Heart right ventricle (tissue), 16 donors: ENCODE data around the gene REPS1. TPM values are rescaled to one million over a fixed set of nuclear protein-coding genes. Genes with fewer than 3 reads are reported as not detected.
A peak's percentile ranks its signal among the peaks of the same experiment; 100 is the strongest.

ENCODE experiments used
- ATAC-seq, 8 donors: fragments of 200-7000 bp; cut with Tn5 transposase; one replicate each; pipeline ENCODE4 v1.9.1; 2020; ENCODE audit warnings: mild to moderate bottlenecking in 8 of 8, moderate library complexity in 8 of 8, moderate number of reproducible peaks in 1 of 8
- DNase-seq, 2 donors: peaks; one replicate each; pipeline ENCODE4 v3.0.0-alpha.2; 2020
- H3K27ac ChIP-seq, 10 donors: fragments of 200-600 bp; sonication (generic) in 2 of 10; one replicate each; pipeline versions ENCODE4 v1.5.0 to v1.8.0; 2020 to 2022; ENCODE audit warnings: mild to moderate bottlenecking in 3 of 10
- H3K27me3 ChIP-seq, 7 donors: fragments of 200-600 bp; one replicate each; pipeline ENCODE4 v1.8.0; 2021 to 2022; ENCODE audit warnings: mild to moderate bottlenecking in 2 of 7
- H3K36me3 ChIP-seq, 9 donors: fragments of 200-600 bp; sonication (generic) in 1 of 9; one replicate each; pipeline versions ENCODE4 v1.5.0 to v1.8.0; 2020 to 2022; ENCODE audit warnings: mild to moderate bottlenecking in 2 of 9
- H3K4me1 ChIP-seq, 9 donors: fragments of 200-600 bp; sonication (generic) in 1 of 9; one replicate each; pipeline versions ENCODE4 v1.5.0 to v1.8.0; 2020 to 2022; ENCODE audit warnings: mild to moderate bottlenecking in 4 of 9
- H3K4me3 ChIP-seq, 10 donors: fragments of 200-600 bp; sonication (generic) in 2 of 10; one replicate each; pipeline versions ENCODE4 v1.5.0 to v1.8.0; 2020 to 2022; ENCODE audit warnings: mild to moderate bottlenecking in 7 of 10, moderate library complexity in 2 of 10
- H3K9me3 ChIP-seq, 11 donors: fragments of 200-600 bp in 10 of 11; sonication (generic) in 2 of 11; one replicate each; pipeline versions ENCODE4 v1.5.0 to v1.8.0; 2013 to 2022; ENCODE audit warnings: mild to moderate bottlenecking in 2 of 11, control low read depth in 1 of 11, moderate library complexity in 1 of 11
- WGBS, 2 donors: extraction: QIAGEN DNeasy Blood & Tissue Kit; methylation state at CpG; one replicate each; pipeline ENCODE4 v1.1.7; 2013; ENCODE audit warnings: inconsistent platforms in 1 of 2; 5-methylcytosine and 5-hydroxymethylcytosine counted together
- intact Hi-C, 10 donors: fragments of 100-400 bp; cut with DNase I; formaldehyde crosslinking; loops; one replicate each; pipeline versions ENCODE4 v1.11.1 to v1.14.2; 2022
- polyA plus RNA-seq, 2 donors: library from polyadenylated mRNA; stranded (reverse); fragments of 200-250 nt; gene quantifications; one replicate each; pipeline ENCODE4 v1.2.3, GENCODE V29; 2013
- total RNA-seq, 10 donors: library from RNA; stranded (reverse); fragmentation: NEBNext Ultra II Directional in 3 of 10; extraction: Animal tissue kit (Norgen Biotek cat#: 25700) in 3 of 10; gene quantifications; one replicate each; pipeline versions ENCODE4 v1.2.1 to v1.2.4, GENCODE V29; 2021 to 2023
- TF ChIP-seq, protein P1 (sequence below), 9 donors: fragments of 200-600 bp; sonication (generic) in 2 of 9; IDR thresholded peaks; one replicate each; pipeline versions ENCODE4 v1.5.0 to v1.8.0; 2021 to 2022; ENCODE audit warnings: antibody characterized with exemption in 9 of 9, mild to moderate bottlenecking in 5 of 9, moderate library complexity in 1 of 9
- donor health status: Arrhythmogenic right ventricular cardiomyopathy.
- donor health status: ischemic (EF 13 %, LVEDD 7.1; RV severe dilation, severe dysfunction).
- donor health status: healthy with polysubstance abuse.
- donor health status: DM: no; HTN: yes; CAD: no.
- donor health status: DM: no; HTN: no; CAD: no.
- donor health status: ischemic (EF 25% LVEDD 6.9; RV normal size, moderate dysfunction).
- donor health status: ischemic (EF 25% LVEDD 5.7; RV mildly dilated, moderate dysfunction).
- donor health status: healthy.
- donor health status: DM: yes; HTN: yes; CAD: no.
- donor health status: Ischemic cardiomyopathy.
- donor health status: ischemic (EF 35%, LVEDD 5.7; RV mildly dilated, moderate dysfunction).
- donor health status: nonischemic (EF 11% LVEDD 7.7; RV severe dilation, severe dysfunction).
- donor health status: DM: yes; HTN: yes; CAD: no.
- donor health status: PGD.
- donor health status: ischemic (EF 29% LVEDD 5.4; RV normal size, mild dysfunction).
- donor health status: nonischemic (EF 23%, LVEDD 6.1; RV moderate dilation, normal function).

REPS1 gene
- total and polyA plus RNA-seq, 12 donors: 30.2 to 43.9 (median 39.4) TPM

DNA sequence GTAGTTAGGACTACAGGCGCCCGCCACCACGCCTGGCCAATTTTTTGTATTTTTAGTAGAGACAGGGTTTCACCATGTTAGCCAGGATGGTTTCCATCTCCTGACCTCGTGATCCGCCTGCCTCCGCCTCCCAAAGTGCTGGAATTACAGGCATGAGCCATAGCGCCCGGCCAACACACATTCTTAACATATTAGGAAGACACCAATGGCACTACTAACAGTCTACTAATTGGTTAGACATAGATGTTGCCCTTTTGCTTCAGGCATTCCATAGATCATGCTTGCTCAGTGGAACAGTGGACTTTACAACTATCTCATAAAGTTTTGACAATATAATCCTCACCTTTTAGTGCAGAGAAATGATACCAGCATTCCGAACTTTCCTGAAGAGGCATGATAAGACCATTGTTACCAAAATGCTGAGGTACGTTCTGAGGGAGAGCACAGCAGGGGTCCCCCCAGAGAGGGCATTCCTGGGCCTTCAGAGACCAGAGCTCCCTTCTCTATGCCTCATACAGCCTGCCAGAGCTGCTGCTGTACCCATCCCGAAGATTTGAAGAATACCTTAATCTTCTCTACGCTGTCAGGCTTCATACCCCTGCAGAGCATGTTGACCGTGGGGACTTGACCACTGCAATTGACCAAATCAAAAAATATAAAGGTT, 102.8 kb downstream of the REPS1 start:
- DNase-seq (no peak), ATAC-seq (peak in 1 of 8 donors; percentile 32)
- TF ChIP-seq, protein P1, sequence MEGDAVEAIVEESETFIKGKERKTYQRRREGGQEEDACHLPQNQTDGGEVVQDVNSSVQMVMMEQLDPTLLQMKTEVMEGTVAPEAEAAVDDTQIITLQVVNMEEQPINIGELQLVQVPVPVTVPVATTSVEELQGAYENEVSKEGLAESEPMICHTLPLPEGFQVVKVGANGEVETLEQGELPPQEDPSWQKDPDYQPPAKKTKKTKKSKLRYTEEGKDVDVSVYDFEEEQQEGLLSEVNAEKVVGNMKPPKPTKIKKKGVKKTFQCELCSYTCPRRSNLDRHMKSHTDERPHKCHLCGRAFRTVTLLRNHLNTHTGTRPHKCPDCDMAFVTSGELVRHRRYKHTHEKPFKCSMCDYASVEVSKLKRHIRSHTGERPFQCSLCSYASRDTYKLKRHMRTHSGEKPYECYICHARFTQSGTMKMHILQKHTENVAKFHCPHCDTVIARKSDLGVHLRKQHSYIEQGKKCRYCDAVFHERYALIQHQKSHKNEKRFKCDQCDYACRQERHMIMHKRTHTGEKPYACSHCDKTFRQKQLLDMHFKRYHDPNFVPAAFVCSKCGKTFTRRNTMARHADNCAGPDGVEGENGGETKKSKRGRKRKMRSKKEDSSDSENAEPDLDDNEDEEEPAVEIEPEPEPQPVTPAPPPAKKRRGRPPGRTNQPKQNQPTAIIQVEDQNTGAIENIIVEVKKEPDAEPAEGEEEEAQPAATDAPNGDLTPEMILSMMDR (IDR thresholded peaks at IDR 0.05): no peak
- H3K9me3 ChIP-seq: no peaks in the 10 kb centered on the region
- no peaks in the 10 kb centered on the region for H3K27me3 ChIP-seq
- H3K4me3 ChIP-seq: no peak overlapping the region
- no peaks in the 10 kb centered on the region for H3K36me3 ChIP-seq
- H3K4me1 ChIP-seq: peaks cover 0 to 15% (median 0%) of the 10 kb centered on the region in 9 donors
- WGBS, 2 donors: 83 to 85% methylated on average over 13 of the region's 13 CpGs
- no peak overlapping the region for H3K27ac ChIP-seq
- intact Hi-C loops: no loop called here

DNA sequence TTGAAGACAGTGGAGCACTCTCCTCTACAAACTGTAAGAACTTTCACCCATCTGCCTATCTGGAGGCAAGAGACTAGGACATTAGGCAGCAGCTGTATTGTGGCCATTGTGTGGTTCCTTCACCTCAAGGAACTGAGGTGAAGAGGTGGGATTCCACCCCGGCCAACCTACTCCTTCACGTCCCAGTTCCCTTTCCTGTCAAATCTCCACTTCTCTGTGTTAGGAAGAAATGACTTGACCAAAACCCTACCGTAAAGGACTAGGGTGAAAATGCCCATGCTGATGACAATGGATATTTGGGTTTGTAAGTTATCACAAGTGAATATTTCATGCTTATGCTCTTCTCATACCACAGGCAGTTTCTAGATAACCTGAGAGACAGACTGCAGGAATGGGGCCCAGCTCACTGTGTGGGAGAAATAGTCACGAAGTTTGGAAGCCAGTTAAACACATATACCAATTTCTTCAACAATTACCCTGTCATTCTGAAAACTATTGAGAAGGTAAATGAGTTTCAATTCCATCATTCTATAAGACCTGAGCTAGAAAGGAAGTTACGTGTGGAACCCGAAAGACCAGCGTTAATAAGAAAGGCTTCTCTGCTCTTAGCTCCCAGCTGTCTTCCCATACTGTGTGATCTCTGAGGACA, 105.6 kb downstream of the REPS1 start:
- no peaks in the 10 kb centered on the region for H3K9me3 ChIP-seq
- no peaks in the 10 kb centered on the region for H3K27me3 ChIP-seq
- DNase-seq: no peak
- TF ChIP-seq, protein P1 (IDR thresholded peaks at IDR 0.05): no peak
- no peak overlapping the region for H3K4me3 ChIP-seq
- 87 to 90% methylated on average over 7 of the region's 7 CpGs for WGBS, 2 donors
- H3K27ac ChIP-seq: no peak overlapping the region
- no peak for ATAC-seq
- intact Hi-C loops: no loop called here
- peaks cover 0 to 9% (median 0%) of the 10 kb centered on the region in 9 donors for H3K4me1 ChIP-seq
- no peaks in the 10 kb centered on the region for H3K36me3 ChIP-seq

DNA sequence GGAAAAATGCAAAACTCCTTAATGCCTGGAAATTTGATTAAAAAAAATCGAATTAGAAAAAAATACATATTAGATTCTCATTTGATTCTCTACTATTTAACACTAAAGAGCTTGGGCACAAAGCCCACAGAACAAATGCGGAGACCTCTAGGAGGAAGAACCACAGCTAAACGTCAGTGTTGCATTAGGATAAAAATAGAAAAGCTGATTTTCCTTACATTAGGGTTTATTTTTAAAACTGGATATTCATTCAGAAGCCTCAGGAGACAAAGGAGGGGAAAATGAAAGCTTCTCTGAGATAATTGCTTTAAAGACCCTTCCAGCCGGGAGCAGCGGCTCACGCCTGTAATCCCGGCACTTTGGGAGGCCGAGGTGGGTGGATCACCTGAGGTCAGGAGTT, 114.9 kb downstream of the REPS1 start:
- H3K4me1 ChIP-seq: peaks cover 4 to 53% (median 18%) of the 10 kb centered on the region in 9 donors
- no peak for ATAC-seq
- 64 to 69% methylated on average over 8 of the region's 8 CpGs for WGBS, 2 donors

DNA sequence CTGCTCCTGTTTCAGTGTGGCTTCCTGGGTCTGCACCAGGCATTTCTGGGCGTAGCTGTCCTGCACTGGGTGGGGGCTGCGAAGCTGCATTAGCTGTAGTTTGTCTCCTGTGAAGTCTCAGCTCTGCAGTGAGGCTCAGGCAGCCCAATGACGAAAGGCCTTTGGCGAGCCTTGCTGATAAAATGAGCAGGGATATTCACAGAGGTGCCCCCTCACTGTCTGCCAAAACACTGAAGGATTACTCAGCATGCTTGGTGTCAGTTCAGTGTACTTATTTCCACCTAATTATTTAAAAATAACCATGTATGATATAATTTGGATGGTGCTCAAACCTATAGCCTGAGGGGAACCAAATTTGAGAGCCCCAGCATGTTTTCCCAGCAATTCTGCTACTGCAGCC, 118.7 kb downstream of the REPS1 start:
- H3K27ac ChIP-seq: peak overlapping the region; percentile 50 to 86 (median 77)
- peak; percentile 55 to 67 for DNase-seq
- TF ChIP-seq, protein P1 (IDR thresholded peaks at IDR 0.05): no peak
- no peak overlapping the region for H3K4me3 ChIP-seq
- no peaks in the 10 kb centered on the region for H3K36me3 ChIP-seq
- intact Hi-C loops: loop anchor here in 1 of 10 donors (5.0 kb wide), 1 partner anchor 37 kb away; no protein-coding TSS in a partner anchor
- H3K4me1 ChIP-seq: peaks cover 4 to 39% (median 16%) of the 10 kb centered on the region in 9 donors
- WGBS, 2 donors: 27 to 45% methylated on average over 4 of the region's 4 CpGs
- ATAC-seq: peak; percentile 57 to 92 (median 84)
- no peaks in the 10 kb centered on the region for H3K9me3 ChIP-seq
- no peaks in the 10 kb centered on the region for H3K27me3 ChIP-seq

More for the DNA sequence above, 114.9 kb downstream of the REPS1 start:
- intact Hi-C loops: loop anchor here in 2 of 10 donors (2.0 to 5.0 kb wide), 2 partner anchors 28 to 41 kb away; no protein-coding TSS in a partner anchor
- TF ChIP-seq, protein P1 (IDR thresholded peaks at IDR 0.05): no peak
- no peaks in the 10 kb centered on the region for H3K36me3 ChIP-seq
- DNase-seq: no peak
- no peak overlapping the region for H3K4me3 ChIP-seq
- H3K27me3 ChIP-seq: no peaks in the 10 kb centered on the region
- peak overlapping the region in 8 of 10 donors; percentile 54 to 70 (median 60) for H3K27ac ChIP-seq
- H3K9me3 ChIP-seq: no peaks in the 10 kb centered on the region
